ENCODE results near the gene ATP6V0C. TPM values are rescaled to one million over a fixed set of nuclear protein-coding genes. Genes with fewer than 3 reads are reported as not detected.

The ATP6V0C gene
- total RNA-seq, 1 experiment from 2014 or later: 212 TPM

DNA sequence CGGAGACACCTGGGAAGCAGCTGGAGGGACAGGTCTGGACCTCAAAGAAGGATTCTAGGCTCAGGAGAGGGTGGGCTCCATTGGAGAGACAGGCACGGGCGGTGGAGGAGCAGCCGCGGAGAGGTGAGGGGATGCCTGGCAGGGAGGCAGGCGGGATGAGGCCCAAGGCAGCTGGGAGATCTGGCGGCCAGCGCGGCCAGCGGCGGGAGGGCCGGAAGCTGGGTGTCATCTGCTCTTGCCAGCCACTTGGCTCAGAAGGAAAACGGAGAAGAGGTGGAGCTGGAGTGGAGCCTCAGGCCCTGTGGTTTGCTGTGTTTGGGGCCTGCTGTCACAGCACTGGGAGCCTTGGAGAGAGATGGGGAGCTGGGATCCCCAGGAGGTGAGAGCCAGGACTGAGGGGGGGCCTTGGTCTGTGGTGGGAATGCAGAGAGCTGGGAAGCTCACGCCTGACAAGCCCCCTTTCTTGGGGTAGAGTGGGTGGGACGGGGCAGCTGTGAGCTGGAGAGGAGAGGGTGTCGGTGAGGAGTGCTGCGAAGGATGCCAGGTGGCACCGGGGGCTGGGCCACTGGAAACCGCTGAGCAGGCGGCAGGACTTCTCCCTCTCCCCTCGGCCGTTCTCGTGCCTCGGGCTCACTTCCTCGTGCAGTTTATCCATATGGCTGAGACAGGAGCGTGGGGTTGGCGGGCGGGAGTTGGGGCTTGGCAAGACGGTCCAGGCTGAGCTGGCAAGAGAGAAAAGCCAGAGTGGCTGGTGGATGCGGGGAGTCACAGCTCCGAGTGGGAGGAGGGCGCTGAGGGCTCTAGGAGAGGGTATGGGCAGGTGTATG lies 30.8 kb upstream of the ATP6V0C start:
- ChIA-PET POLR2A (interaction anchor here (1.2 kb wide), 1 partner anchor 13 kb away, joined by 3 read pairs; no protein-coding TSS in a partner anchor), CTCF (interaction anchor here (1.2 to 2.4 kb wide), 2 partner anchors 10 to 18 kb away, joined by 3 to 19 read pairs; no protein-coding TSS in a partner anchor)
- no peak for TF ChIP-seq PRRX2 (CRISPR knock-in tag; IDR thresholded peaks at IDR 0.05)
- no peak for TF ChIP-seq NFATC4 (CRISPR knock-in tag; IDR thresholded peaks at IDR 0.05)
- TF ChIP-seq, protein P1, sequence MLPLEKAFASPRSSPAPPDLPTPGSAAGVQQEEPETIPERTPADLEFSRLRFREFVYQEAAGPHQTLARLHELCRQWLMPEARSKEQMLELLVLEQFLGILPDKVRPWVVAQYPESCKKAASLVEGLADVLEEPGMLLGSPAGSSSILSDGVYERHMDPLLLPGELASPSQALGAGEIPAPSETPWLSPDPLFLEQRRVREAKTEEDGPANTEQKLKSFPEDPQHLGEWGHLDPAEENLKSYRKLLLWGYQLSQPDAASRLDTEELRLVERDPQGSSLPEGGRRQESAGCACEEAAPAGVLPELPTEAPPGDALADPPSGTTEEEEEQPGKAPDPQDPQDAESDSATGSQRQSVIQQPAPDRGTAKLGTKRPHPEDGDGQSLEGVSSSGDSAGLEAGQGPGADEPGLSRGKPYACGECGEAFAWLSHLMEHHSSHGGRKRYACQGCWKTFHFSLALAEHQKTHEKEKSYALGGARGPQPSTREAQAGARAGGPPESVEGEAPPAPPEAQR (CRISPR knock-in tag; IDR thresholded peaks at IDR 0.05): no peak
- TF ChIP-seq, protein P2, sequence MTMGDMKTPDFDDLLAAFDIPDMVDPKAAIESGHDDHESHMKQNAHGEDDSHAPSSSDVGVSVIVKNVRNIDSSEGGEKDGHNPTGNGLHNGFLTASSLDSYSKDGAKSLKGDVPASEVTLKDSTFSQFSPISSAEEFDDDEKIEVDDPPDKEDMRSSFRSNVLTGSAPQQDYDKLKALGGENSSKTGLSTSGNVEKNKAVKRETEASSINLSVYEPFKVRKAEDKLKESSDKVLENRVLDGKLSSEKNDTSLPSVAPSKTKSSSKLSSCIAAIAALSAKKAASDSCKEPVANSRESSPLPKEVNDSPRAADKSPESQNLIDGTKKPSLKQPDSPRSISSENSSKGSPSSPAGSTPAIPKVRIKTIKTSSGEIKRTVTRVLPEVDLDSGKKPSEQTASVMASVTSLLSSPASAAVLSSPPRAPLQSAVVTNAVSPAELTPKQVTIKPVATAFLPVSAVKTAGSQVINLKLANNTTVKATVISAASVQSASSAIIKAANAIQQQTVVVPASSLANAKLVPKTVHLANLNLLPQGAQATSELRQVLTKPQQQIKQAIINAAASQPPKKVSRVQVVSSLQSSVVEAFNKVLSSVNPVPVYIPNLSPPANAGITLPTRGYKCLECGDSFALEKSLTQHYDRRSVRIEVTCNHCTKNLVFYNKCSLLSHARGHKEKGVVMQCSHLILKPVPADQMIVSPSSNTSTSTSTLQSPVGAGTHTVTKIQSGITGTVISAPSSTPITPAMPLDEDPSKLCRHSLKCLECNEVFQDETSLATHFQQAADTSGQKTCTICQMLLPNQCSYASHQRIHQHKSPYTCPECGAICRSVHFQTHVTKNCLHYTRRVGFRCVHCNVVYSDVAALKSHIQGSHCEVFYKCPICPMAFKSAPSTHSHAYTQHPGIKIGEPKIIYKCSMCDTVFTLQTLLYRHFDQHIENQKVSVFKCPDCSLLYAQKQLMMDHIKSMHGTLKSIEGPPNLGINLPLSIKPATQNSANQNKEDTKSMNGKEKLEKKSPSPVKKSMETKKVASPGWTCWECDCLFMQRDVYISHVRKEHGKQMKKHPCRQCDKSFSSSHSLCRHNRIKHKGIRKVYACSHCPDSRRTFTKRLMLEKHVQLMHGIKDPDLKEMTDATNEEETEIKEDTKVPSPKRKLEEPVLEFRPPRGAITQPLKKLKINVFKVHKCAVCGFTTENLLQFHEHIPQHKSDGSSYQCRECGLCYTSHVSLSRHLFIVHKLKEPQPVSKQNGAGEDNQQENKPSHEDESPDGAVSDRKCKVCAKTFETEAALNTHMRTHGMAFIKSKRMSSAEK (CRISPR knock-in tag; IDR thresholded peaks at IDR 0.05; ENCODE audit: borderline replicate concordance): no peak
- TF ChIP-seq, protein P3, sequence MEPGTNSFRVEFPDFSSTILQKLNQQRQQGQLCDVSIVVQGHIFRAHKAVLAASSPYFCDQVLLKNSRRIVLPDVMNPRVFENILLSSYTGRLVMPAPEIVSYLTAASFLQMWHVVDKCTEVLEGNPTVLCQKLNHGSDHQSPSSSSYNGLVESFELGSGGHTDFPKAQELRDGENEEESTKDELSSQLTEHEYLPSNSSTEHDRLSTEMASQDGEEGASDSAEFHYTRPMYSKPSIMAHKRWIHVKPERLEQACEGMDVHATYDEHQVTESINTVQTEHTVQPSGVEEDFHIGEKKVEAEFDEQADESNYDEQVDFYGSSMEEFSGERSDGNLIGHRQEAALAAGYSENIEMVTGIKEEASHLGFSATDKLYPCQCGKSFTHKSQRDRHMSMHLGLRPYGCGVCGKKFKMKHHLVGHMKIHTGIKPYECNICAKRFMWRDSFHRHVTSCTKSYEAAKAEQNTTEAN (CRISPR knock-in tag; IDR thresholded peaks at IDR 0.05): no peak
- no peak for TF ChIP-seq MYBL2 (CRISPR knock-in tag; IDR thresholded peaks at IDR 0.05)
- TF ChIP-seq GRHL2 (CRISPR knock-in tag; IDR thresholded peaks at IDR 0.05; ENCODE audit: insufficient replicate concordance, severe bottlenecking): no peak
- TF ChIP-seq JAZF1 (CRISPR knock-in tag; IDR thresholded peaks at IDR 0.05): no peak
- no peak for TF ChIP-seq FOXJ3 (CRISPR knock-in tag; IDR thresholded peaks at IDR 0.05; ENCODE audit: borderline replicate concordance)
- TF ChIP-seq, protein P4, sequence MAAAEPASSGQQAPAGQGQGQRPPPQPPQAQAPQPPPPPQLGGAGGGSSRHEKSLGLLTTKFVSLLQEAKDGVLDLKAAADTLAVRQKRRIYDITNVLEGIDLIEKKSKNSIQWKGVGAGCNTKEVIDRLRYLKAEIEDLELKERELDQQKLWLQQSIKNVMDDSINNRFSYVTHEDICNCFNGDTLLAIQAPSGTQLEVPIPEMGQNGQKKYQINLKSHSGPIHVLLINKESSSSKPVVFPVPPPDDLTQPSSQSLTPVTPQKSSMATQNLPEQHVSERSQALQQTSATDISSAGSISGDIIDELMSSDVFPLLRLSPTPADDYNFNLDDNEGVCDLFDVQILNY (CRISPR knock-in tag; IDR thresholded peaks at IDR 0.05): no peak
- TF ChIP-seq KAT7 (CRISPR knock-in tag; IDR thresholded peaks at IDR 0.05; ENCODE audit: borderline replicate concordance): no peak
- TF ChIP-seq, protein P5, sequence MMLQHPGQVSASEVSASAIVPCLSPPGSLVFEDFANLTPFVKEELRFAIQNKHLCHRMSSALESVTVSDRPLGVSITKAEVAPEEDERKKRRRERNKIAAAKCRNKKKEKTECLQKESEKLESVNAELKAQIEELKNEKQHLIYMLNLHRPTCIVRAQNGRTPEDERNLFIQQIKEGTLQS (CRISPR knock-in tag; conservative IDR thresholded peaks at IDR 0.05): no peak
- TF ChIP-seq, protein P6, sequence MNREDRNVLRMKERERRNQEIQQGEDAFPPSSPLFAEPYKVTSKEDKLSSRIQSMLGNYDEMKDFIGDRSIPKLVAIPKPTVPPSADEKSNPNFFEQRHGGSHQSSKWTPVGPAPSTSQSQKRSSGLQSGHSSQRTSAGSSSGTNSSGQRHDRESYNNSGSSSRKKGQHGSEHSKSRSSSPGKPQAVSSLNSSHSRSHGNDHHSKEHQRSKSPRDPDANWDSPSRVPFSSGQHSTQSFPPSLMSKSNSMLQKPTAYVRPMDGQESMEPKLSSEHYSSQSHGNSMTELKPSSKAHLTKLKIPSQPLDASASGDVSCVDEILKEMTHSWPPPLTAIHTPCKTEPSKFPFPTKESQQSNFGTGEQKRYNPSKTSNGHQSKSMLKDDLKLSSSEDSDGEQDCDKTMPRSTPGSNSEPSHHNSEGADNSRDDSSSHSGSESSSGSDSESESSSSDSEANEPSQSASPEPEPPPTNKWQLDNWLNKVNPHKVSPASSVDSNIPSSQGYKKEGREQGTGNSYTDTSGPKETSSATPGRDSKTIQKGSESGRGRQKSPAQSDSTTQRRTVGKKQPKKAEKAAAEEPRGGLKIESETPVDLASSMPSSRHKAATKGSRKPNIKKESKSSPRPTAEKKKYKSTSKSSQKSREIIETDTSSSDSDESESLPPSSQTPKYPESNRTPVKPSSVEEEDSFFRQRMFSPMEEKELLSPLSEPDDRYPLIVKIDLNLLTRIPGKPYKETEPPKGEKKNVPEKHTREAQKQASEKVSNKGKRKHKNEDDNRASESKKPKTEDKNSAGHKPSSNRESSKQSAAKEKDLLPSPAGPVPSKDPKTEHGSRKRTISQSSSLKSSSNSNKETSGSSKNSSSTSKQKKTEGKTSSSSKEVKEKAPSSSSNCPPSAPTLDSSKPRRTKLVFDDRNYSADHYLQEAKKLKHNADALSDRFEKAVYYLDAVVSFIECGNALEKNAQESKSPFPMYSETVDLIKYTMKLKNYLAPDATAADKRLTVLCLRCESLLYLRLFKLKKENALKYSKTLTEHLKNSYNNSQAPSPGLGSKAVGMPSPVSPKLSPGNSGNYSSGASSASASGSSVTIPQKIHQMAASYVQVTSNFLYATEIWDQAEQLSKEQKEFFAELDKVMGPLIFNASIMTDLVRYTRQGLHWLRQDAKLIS (CRISPR knock-in tag; IDR thresholded peaks at IDR 0.05; ENCODE audit: borderline replicate concordance): no peak
- TF ChIP-seq ZNF317 (CRISPR knock-in tag; IDR thresholded peaks at IDR 0.05; ENCODE audit: borderline replicate concordance, low read depth): no peak
- TF ChIP-seq, protein P7, sequence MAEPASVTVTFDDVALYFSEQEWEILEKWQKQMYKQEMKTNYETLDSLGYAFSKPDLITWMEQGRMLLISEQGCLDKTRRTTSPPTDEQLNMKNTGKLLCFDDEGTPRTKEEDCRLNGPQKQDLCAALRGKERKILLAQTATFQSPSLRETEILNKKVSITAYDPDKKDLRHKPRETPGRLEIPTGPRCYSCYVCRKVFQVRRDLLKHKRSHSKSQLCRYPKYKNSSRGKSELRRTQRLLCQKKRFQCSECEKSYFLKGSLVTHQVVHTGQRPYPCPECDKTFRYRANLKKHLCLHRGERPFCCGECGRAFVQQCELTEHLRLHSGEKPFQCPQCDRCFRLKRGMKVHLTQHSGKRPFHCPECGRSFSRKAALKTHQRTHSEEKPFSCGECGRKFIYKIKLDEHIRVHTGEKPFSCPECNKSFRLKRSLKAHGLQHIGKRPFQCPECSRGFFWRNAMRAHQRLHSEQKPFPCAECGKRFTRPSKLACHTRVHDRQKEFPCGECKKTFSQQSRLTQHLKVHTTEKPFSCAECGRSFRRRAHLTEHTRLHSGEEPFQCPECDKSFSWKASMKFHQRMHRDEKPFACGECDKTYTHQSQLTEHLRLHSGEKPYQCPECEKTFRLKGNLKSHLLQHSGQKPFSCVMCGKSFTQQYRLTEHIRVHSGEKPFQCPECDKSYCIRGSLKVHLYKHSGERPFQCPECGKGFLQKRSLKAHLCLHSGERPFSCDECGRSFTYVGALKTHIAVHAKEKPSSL (CRISPR knock-in tag; conservative IDR thresholded peaks at IDR 0.05): no peak
- TF ChIP-seq NR2C2 (CRISPR knock-in tag; IDR thresholded peaks at IDR 0.05): no peak
- TF ChIP-seq TEAD4 (CRISPR knock-in tag; IDR thresholded peaks at IDR 0.05): no peak
- TF ChIP-seq, protein P8, sequence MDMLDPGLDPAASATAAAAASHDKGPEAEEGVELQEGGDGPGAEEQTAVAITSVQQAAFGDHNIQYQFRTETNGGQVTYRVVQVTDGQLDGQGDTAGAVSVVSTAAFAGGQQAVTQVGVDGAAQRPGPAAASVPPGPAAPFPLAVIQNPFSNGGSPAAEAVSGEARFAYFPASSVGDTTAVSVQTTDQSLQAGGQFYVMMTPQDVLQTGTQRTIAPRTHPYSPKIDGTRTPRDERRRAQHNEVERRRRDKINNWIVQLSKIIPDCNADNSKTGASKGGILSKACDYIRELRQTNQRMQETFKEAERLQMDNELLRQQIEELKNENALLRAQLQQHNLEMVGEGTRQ (CRISPR knock-in tag; IDR thresholded peaks at IDR 0.05): no peak
- TF ChIP-seq, protein P9, sequence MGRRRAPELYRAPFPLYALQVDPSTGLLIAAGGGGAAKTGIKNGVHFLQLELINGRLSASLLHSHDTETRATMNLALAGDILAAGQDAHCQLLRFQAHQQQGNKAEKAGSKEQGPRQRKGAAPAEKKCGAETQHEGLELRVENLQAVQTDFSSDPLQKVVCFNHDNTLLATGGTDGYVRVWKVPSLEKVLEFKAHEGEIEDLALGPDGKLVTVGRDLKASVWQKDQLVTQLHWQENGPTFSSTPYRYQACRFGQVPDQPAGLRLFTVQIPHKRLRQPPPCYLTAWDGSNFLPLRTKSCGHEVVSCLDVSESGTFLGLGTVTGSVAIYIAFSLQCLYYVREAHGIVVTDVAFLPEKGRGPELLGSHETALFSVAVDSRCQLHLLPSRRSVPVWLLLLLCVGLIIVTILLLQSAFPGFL (CRISPR knock-in tag; IDR thresholded peaks at IDR 0.05; ENCODE audit: borderline replicate concordance): no peak
- no peak for ATAC-seq
- 0 out of 2 replicates have a peak, but pooled peaks cover 4% of the 10 kb centered on the region for H3K4me1 Mint-ChIP-seq
- no peak overlapping the region for H3K4me3 Mint-ChIP-seq
- peak overlapping the region; percentile 25; the same call in 1 of the 2 replicates for H3K27ac Mint-ChIP-seq
- H3K9me3 Mint-ChIP-seq: no peaks in the 10 kb centered on the region
- no peaks in the 10 kb centered on the region for H3K36me3 Mint-ChIP-seq
- DNase-seq (ENCODE audit: low spot score): no peak
- no peaks in the 10 kb centered on the region; the same call in 1 of the 2 replicates for H3K27me3 Mint-ChIP-seq (ENCODE audit: low read depth)
